Mesendoderm (in vitro differentiated cells): ENCODE measurements around the gene TIGD3.

Experiments used
- DNase-seq: peaks from one replicate; pipeline ENCODE4 v3.0.0; 2013
- H2AK5ac ChIP-seq: 2 replicates; pipeline ENCODE4 v1.6.1; 2013; ENCODE audit warnings: low read length, inconsistent platforms
- H2BK120ac ChIP-seq: 2 replicates; pipeline ENCODE4 v1.6.1; 2013; ENCODE audit warnings: low read depth, mild to moderate bottlenecking, low read length, moderate library complexity, mixed read lengths
- H2BK15ac ChIP-seq: replicated peaks from 2 replicates; pipeline ENCODE4 v1.6.1; 2013; ENCODE audit warnings: low read depth, mild to moderate bottlenecking, moderate library complexity
- H2BK5ac ChIP-seq: 2 replicates; pipeline ENCODE4 v1.6.1; 2013; ENCODE audit warnings: low read length, inconsistent platforms
- H3K18ac ChIP-seq: 2 replicates; pipeline ENCODE4 v1.6.1; 2013; ENCODE audit warnings: mild to moderate bottlenecking, low read length, mixed read lengths
- H3K23ac ChIP-seq: one replicate; pipeline ENCODE4 v1.6.1; 2013; ENCODE audit warnings: low read length
- H3K27ac ChIP-seq: 2 replicates; pipeline ENCODE4 v1.5.1; 2013; ENCODE audit warnings: low read depth, mild to moderate bottlenecking, inconsistent platforms, low read length, moderate library complexity
- H3K27me3 ChIP-seq: 2 replicates; pipeline ENCODE4 v1.6.1; 2013; ENCODE audit warnings: low read length, control low read depth, mild to moderate bottlenecking, inconsistent platforms; ENCODE audit not compliant: insufficient read depth, poor library complexity
- H3K36me3 ChIP-seq: 2 replicates; pipeline ENCODE4 v1.6.1; 2013; ENCODE audit warnings: low read length, inconsistent platforms; ENCODE audit not compliant: control insufficient read depth, insufficient read depth
- H3K4ac ChIP-seq: one replicate; pipeline ENCODE4 v1.6.1; 2013; ENCODE audit warnings: low read depth, mild to moderate bottlenecking, low read length, moderate library complexity
- H3K4me1 ChIP-seq: 2 replicates; pipeline ENCODE4 v1.6.1; 2013; ENCODE audit warnings: low read depth, low read length, inconsistent platforms; ENCODE audit not compliant: control insufficient read depth
- H3K4me2 ChIP-seq: 2 replicates; pipeline ENCODE4 v1.6.1; 2013; ENCODE audit warnings: low read length
- H3K4me3 ChIP-seq: 2 replicates; pipeline ENCODE4 v1.5.1; 2013; ENCODE audit warnings: mild to moderate bottlenecking, low read length
- H3K56ac ChIP-seq: one replicate; pipeline ENCODE4 v1.6.1; 2013; ENCODE audit warnings: low read length
- H3K79me1 ChIP-seq: 2 replicates; pipeline ENCODE4 v1.6.1; 2013; ENCODE audit warnings: low read length, inconsistent platforms
- H3K79me2 ChIP-seq: 2 replicates; pipeline ENCODE4 v1.6.1; 2013; ENCODE audit warnings: mild to moderate bottlenecking, low read length; ENCODE audit not compliant: control insufficient read depth, insufficient read depth
- H3K9ac ChIP-seq: 2 replicates; pipeline ENCODE4 v1.6.1; 2013; ENCODE audit warnings: low read length, inconsistent platforms
- H4K5ac ChIP-seq: one replicate; pipeline ENCODE4 v1.6.1; 2013; ENCODE audit warnings: low read length
- H4K8ac ChIP-seq: one replicate; pipeline ENCODE4 v1.6.1; 2013; ENCODE audit warnings: low read depth, mild to moderate bottlenecking, control low read depth, low read length, moderate library complexity
- WGBS: extraction: QIAGEN DNeasy Blood & Tissue Kit; methylation state at CpG from one replicate; pipeline ENCODE4 v1.1.7; 2013; ENCODE audit warnings: low lambda C conversion rate, missing lambda C conversion rate; ENCODE audit not compliant: insufficient coverage; ENCODE audit errors: extremely low coverage; 5-methylcytosine and 5-hydroxymethylcytosine counted together

TIGD3 gene

DNA sequence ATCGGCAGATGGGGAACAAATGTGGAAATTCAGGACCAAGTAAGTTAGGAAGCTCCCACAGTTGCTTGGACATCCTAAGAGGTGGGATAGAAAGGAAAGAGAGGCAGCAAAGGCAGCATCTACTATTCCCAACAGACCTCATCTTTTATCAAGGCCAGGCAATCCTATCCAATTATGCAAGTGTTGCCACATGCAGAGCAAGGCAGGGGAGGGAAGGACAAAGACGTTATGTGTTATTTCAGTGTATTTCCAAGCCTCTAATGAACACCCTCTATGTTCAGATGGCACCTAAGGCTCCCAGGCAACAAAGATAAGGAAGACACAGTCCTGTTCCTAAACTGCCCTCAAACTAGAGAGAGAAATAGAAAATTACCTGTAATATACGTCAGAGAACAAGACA lies 9.2 kb downstream of the TIGD3 start:
- Histone ChIP-seq H3K4me2 (no peak overlapping the region), H3K18ac (no peak overlapping the region), H2AK5ac (no peak overlapping the region), H2BK5ac (no peak overlapping the region), H2BK15ac (no peak overlapping the region), H3K9ac (no peak overlapping the region), H3K27me3 (no peaks in the 10 kb centered on the region), H4K8ac (no peak overlapping the region), H3K4me1 (no peaks in the 10 kb centered on the region), H3K56ac (no peak overlapping the region), H3K36me3 (no peaks in the 10 kb centered on the region), H3K79me2 (no peaks in the 10 kb centered on the region), H3K4me3 (no peak overlapping the region), H4K5ac (no peak overlapping the region), H2BK120ac (no peak overlapping the region), H3K27ac (no peak overlapping the region), H3K79me1 (no peaks in the 10 kb centered on the region), H3K4ac (no peak overlapping the region), H3K23ac (no peak overlapping the region)
- no peak for DNase-seq
- WGBS, result no CpG with 5 or more reads among the region's 3 CpGs

DNA sequence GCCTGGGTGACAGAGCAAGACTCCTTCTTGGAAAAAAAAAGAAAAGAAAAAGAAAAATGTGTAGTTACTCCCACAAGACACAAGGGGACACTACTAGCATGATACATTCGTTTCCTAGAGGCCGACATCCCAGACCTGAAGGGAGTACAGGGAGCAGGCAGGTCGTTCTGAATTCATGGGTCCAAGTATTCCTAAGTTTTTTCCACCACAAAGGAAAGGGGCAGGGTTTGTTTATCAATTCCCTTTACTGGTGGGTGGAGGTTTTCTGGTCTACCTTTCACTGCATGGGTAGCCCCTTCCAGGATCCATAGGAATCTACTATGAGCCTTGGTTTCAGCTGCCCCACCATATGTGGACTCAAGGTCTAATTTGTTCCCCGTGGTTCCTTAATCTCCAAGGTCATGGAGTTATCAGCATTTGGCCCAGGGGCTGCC lies 11.8 kb downstream of the TIGD3 start:
- no peak overlapping the region for H3K4ac ChIP-seq
- H3K27ac ChIP-seq, result no peak overlapping the region
- H2BK5ac ChIP-seq, result no peak overlapping the region
- no peak overlapping the region for H4K5ac ChIP-seq
- H3K4me2 ChIP-seq, result no peak overlapping the region
- no peaks in the 10 kb centered on the region for H3K36me3 ChIP-seq
- H2BK120ac ChIP-seq, result no peak overlapping the region
- no peak overlapping the region for H4K8ac ChIP-seq
- no peaks in the 10 kb centered on the region for H3K27me3 ChIP-seq
- H3K79me2 ChIP-seq, result no peaks in the 10 kb centered on the region
- no peaks in the 10 kb centered on the region for H3K4me1 ChIP-seq
- H3K23ac ChIP-seq, result no peak overlapping the region
- H2AK5ac ChIP-seq, result no peak overlapping the region
- H3K4me3 ChIP-seq, result no peak overlapping the region
- peak; percentile 90 for DNase-seq
- H3K9ac ChIP-seq, result no peak overlapping the region
- no CpG with 5 or more reads among the region's 4 CpGs for WGBS
- H3K79me1 ChIP-seq, result no peaks in the 10 kb centered on the region
- H3K18ac ChIP-seq, result no peak overlapping the region
- H2BK15ac ChIP-seq, result no peak overlapping the region
- no peak overlapping the region for H3K56ac ChIP-seq

DNA sequence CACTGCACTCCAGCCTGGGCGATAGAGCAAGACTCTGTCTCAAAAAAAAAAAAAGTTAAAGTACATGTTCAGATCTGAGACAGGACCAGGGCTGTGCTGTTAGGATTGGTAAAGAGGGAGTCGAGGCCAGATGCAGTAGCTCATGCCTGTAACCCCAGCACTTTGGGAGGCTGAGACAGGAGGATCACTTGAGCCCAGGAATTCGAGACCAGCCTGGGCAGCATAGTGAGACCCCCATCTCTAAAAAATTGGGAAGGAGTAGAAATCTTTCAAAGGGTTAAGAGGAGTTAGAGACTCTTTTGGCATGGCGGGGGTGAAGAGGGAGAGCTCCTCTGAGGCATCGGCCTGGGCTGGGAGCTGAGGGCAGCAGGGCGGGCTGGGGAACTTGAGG lies 16.1 kb downstream of the TIGD3 start:
- Histone ChIP-seq H3K18ac (no peak overlapping the region), H3K27me3 (no peaks in the 10 kb centered on the region), H2BK120ac (no peak overlapping the region), H3K36me3 (no peaks in the 10 kb centered on the region), H2BK5ac (no peak overlapping the region), H3K56ac (no peak overlapping the region), H3K23ac (no peak overlapping the region), H3K27ac (no peak overlapping the region), H3K9ac (no peak overlapping the region), H3K4me3 (no peak overlapping the region), H2BK15ac (no peak overlapping the region), H2AK5ac (no peak overlapping the region), H3K79me1 (no peaks in the 10 kb centered on the region), H3K79me2 (no peaks in the 10 kb centered on the region), H4K5ac (no peak overlapping the region), H4K8ac (no peak overlapping the region), H3K4ac (no peak overlapping the region), H3K4me1 (no peaks in the 10 kb centered on the region), H3K4me2 (no peak overlapping the region)
- WGBS, result no CpG with 5 or more reads among the region's 6 CpGs
- DNase-seq, result no peak

DNA sequence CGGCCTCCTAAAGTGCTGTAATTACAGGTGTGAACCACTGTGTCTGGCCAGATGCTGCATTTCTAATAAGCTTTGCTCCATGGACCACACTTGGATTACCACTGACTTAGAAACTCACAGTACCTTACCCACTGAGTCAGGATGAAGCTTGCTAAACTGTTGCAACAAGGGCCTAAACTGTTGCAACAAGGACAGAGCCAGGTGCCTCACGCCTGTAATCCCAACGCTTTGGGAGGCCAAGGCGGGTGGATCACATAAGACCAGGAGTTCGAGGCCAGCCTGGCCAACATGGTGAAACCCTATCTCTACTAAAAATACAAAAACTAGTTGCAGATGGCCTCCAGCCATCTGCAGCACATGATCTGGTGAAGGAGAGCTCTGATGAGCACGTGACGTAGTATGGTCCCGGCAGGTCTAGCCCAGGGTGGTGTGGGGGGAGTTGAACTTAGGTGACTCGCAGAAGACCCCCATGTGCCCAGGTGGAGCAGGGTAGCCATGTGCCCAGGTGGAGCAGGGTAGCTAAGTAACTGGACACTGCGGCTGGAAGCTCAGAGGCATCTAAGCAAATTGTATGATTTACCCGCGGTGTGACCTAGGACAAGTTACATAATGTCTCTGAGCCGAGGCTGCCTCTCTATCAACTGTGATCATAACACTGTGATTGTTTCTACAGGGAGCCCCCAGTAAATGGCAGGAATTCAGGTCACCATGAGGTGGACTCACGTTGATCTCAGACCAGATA lies 19.5 kb downstream of the TIGD3 start:
- Histone ChIP-seq H3K36me3 (no peaks in the 10 kb centered on the region), H3K4me3 (no peak overlapping the region), H2BK15ac (no peak overlapping the region), H3K4me2 (no peak overlapping the region), H3K9ac (no peak overlapping the region), H3K56ac (no peak overlapping the region), H3K23ac (no peak overlapping the region), H3K18ac (no peak overlapping the region), H3K27ac (no peak overlapping the region), H2AK5ac (no peak overlapping the region), H2BK5ac (no peak overlapping the region), H4K5ac (no peak overlapping the region), H3K4ac (no peak overlapping the region), H3K79me2 (no peaks in the 10 kb centered on the region), H3K4me1 (no peaks in the 10 kb centered on the region), H3K27me3 (no peaks in the 10 kb centered on the region), H3K79me1 (no peaks in the 10 kb centered on the region), H2BK120ac (no peak overlapping the region), H4K8ac (no peak overlapping the region)
- WGBS, result no CpG with 5 or more reads among the region's 14 CpGs
- DNase-seq, result no peak

DNA sequence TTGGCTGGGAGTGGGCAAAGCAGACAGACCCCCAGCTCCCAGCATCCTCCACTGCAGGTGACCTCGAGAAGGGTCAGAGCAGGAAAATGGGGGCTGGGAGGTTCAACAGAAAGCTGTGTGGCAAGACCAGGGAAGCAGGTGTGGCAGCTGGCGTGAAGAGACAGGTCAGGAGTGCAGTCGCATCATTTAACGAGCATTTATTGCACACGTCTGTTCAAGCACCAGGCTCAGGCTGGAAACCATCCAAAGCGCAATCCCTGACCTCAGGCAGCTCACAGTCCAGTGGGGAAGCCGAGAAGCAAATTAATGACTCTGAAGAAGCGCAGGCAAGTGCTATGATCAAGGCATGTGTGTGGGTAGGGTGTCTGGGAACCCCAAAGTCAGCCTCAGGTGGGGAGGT lies 20.5 kb downstream of the TIGD3 start:
- Histone ChIP-seq H3K9ac (no peak overlapping the region), H3K79me2 (no peaks in the 10 kb centered on the region), H3K36me3 (no peaks in the 10 kb centered on the region), H3K79me1 (no peaks in the 10 kb centered on the region), H3K56ac (no peak overlapping the region), H3K27ac (no peak overlapping the region), H2BK120ac (no peak overlapping the region), H3K4ac (no peak overlapping the region), H3K4me1 (no peaks in the 10 kb centered on the region), H2AK5ac (no peak overlapping the region), H3K18ac (no peak overlapping the region), H3K27me3 (no peaks in the 10 kb centered on the region), H3K23ac (no peak overlapping the region), H4K5ac (no peak overlapping the region), H4K8ac (no peak overlapping the region), H2BK15ac (no peak overlapping the region), H3K4me2 (no peak overlapping the region), H3K4me3 (no peak overlapping the region), H2BK5ac (no peak overlapping the region)
- no peak for DNase-seq
- no CpG with 5 or more reads among the region's 8 CpGs for WGBS

DNA sequence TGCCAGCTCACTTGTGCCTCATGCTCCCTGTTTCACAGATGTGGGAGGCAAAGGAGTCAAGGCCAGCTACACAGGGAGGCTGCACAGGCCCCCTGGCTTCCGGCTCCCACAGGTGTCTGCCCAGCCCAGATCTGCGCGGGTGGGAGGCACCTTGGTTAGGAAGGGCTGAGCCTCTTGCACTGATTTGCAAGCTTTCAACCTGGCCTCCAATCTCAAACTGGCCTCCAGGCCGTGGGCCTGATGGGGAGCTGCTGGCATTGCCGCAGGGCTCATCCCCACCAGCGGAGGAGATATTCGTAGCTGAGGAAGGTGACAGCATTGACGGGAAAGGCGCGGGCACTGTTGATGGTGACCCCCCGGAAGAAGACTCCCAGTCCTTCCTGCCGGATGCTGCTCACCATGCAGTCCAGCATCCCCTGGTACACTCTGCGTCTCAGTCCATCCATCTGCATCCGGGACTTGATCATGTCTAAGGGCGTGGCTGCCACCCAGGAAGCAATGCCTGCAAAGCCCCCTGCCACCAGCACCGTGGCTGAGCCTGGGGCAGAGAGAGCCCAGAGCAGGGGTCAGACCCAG lies 21.7 kb downstream of the TIGD3 start:
- Histone ChIP-seq H3K27ac (no peak overlapping the region), H3K4me2 (no peak overlapping the region), H2AK5ac (no peak overlapping the region), H2BK15ac (no peak overlapping the region), H3K4me1 (no peaks in the 10 kb centered on the region), H3K4me3 (no peak overlapping the region), H3K56ac (no peak overlapping the region), H3K79me2 (no peaks in the 10 kb centered on the region), H4K5ac (no peak overlapping the region), H3K79me1 (no peaks in the 10 kb centered on the region), H3K36me3 (no peaks in the 10 kb centered on the region), H3K4ac (no peak overlapping the region), H3K27me3 (no peaks in the 10 kb centered on the region), H3K23ac (no peak overlapping the region), H2BK5ac (no peak overlapping the region), H2BK120ac (no peak overlapping the region), H3K18ac (no peak overlapping the region), H4K8ac (no peak overlapping the region), H3K9ac (no peak overlapping the region)
- no CpG with 5 or more reads among the region's 16 CpGs for WGBS
- DNase-seq, result no peak
